SK-MEL-5 (cell line): Measurements from ENCODE around the gene PCSK2. TPM values are rescaled to one million over a fixed set of nuclear protein-coding genes. Genes with fewer than 3 reads are reported as not detected.

Experiments
- DNase-seq: peaks from one replicate; pipeline ENCODE4 v3.0.0-alpha.2; 2016; ENCODE audit warnings: low read depth, low spot score
- in situ Hi-C: cut with HindIII; loops from 2 replicates; pipeline ENCODE4 v1.10.0; 2016; ENCODE audit warnings: low sequenced_read_pairs, high pct_unique_total_duplicates, low pct_unique_long_range_greater_than_20kb
- total RNA-seq: library from RNA; depleted of rRNA; stranded (reverse); fragments of >200 nt; shearing (Covaris generic); gene quantifications from 2 replicates; pipeline ENCODE4 v1.2.3, GENCODE V29; 2014

PCSK2 gene
- total RNA-seq, 1 experiment from 2014 or later: 0.63 TPM

DNA sequence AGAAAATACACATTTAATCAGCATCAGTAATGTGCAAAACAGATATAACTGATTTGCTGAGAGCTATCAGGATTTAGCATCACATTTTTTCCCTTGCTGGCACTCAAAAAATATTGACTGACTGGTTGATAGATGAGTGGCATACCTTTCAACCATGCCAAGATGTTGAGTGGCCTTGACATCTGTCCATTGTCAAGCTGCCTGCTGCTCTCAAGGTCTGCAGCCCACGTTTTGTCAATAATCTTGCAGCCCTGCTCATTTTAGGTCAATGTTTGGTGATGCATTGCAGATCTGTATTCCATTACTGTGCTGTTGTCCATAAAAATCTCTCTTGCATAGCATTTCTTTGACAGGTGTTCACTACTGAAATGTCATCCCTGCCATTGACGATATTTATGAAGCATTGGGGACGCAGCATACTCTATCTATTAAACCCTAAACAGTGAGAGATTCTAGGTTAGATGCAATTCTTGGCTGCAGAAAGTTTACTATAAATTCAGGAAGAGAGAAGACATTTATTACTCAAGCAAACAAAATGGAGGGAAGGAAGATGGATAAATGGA, 192.7 kb downstream of the PCSK2 start:
- no peak for DNase-seq
- in situ Hi-C loops: no loop called here

GRCh38 chr20:17421493-17421892, 194.7 kb downstream of the PCSK2 start:
- no peak for DNase-seq

GRCh38 chr20:17423782-17424181, 196.9 kb downstream of the PCSK2 start:
- in situ Hi-C loops: no loop called here
- no peak for DNase-seq

More at GRCh38 chr20:17421493-17421892, 194.7 kb downstream of the PCSK2 start:
- in situ Hi-C loops: no loop called here

DNA sequence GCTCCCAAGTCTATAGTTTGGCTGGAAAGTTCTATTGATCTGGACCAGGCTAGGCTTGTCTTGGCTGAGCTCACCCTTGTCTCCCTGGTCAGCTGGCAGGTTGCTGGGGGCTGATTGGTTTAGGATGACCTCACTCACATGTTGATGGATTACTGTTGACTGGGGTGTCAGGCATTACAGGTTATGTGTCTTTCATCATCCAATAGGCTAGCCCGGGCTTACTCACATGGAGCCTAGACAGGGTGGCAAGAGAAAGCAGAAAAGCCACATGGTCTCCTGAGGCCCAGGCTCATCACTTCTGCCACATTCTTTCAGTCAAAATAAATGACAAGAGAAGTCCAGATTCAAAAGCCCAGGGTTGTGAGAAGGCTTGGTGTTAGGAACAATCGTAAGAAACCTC, 200.8 kb downstream of the PCSK2 start:
- in situ Hi-C loops: loop anchor here (25.0 kb wide), 1 partner anchor 615 kb away; no protein-coding TSS in a partner anchor
- no peak for DNase-seq

DNA sequence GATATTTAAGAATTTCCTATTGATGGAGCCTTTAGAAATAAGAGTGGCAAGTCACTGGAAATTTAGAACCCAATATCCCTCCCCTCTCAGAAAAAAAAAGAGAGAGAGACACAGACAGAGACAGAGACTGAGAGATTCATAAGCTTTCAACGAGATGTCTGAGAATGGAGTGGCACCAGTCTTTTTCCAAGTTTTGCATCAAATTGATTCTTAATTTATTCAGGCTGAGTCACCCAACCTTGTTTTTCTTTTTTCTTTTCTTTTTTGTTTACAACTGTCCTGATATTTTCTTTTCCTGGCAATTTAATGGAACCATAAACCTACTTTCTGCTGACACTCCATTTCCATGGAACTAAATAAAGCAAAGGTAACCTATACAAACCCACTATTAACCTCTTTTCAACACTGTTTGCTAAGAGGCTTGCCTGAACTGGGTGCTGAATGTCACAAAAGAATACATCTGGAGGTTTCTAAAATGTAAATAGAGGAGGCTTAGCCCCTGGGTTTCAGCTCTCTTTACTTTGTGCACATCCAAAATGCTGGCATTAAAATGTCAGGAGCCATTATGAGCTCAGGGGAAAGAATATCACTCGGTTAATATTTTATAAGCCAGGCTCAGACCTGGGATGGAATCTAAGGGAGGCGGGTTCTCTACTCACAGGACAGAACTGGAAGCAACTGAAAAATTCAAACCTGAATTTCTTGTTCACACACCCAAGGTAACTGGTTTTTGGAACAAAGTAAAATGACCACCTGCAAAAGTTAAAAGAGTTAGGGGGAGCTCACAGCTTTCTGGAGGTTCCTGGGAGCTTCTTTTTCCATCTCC, 203.5 kb downstream of the PCSK2 start:
- no peak for DNase-seq
- in situ Hi-C loops: loop anchor here (25.0 kb wide), 1 partner anchor 618 kb away; no protein-coding TSS in a partner anchor

GRCh38 chr20:17431621-17432364, 205.0 kb downstream of the PCSK2 start:
- in situ Hi-C loops: loop anchor here (25.0 kb wide), 1 partner anchor 619 kb away; no protein-coding TSS in a partner anchor
- peak; percentile 62 for DNase-seq

DNA sequence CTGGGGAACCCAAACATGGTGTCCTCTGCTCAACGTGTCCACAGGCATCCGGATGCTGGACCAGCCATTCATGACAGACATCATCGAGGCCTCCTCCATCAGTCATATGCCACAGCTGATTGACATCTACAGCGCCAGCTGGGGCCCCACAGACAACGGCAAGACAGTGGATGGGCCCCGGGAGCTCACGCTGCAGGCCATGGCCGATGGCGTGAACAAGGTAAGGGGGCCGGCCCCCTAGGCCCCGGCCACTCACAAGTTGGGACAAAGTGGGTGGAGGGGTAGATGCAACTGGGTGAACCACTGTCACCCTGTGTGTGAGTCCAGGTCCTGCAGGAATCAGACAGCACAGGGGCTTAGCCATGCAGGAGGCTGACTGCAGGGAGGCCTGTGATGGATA, 209.8 kb downstream of the PCSK2 start:
- in situ Hi-C loops: loop anchor here (25.0 kb wide), 1 partner anchor 624 kb away; no protein-coding TSS in a partner anchor
- DNase-seq: no peak

GRCh38 chr20:17437251-17437650, 210.4 kb downstream of the PCSK2 start:
- no peak for DNase-seq
- in situ Hi-C loops: loop anchor here (25.0 kb wide), 1 partner anchor 625 kb away; no protein-coding TSS in a partner anchor

- in situ Hi-C loops: loop anchor here (25.0 kb wide), 1 partner anchor 626 kb away; no protein-coding TSS in a partner anchor
- DNase-seq: no peak
These were observed 211.7 kb downstream of the PCSK2 start for GRCh38 chr20:17438436-17439039.

- in situ Hi-C loops: loop anchor here (25.0 kb wide), 1 partner anchor 627 kb away; no protein-coding TSS in a partner anchor
- no peak for DNase-seq
These were observed 212.9 kb downstream of the PCSK2 start for GRCh38 chr20:17439616-17440296.

DNA sequence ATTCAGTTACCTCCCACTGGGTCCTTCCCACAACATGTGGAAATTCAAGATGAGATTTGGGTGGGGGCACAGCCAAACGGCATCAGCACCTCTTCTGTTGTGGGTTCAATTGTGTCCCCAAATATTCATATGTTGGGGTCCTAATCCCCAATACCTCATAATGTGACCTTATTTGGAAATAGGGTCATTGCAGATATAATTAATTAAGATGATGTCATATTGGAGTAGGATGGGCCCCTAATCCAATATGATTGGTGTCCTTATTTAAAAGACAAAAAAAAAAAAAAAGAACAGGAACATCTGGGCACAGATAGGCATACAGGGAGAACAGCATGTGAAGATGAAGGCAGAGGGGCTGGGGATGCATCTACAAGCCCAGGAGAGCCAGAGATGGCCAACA, 214.9 kb downstream of the PCSK2 start:
- no peak for DNase-seq
- in situ Hi-C loops: loop anchor here (25.0 kb wide), 1 partner anchor 629 kb away; no protein-coding TSS in a partner anchor

DNA sequence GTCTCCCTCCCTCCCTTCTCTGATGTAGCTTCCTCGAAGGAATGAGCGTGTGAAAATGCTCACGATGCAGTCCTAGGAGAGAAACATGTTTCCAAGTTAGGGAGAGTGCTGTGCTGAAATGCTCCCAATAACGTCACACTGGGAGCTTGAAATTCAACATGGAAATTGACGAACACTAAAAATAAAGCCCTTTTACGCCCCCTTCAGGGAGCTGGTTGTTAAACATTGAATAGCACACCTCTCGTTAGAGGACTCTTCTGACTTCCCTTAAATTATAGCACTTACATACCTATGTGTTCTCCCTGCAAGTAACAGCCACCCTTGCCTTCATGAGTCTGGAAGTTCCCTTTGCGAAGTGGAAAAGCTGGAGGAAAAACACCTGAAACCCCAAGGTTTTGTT, 215.7 kb downstream of the PCSK2 start:
- in situ Hi-C loops: loop anchor here (25.0 kb wide), 1 partner anchor 630 kb away; no protein-coding TSS in a partner anchor
- peak; percentile 71 for DNase-seq

- in situ Hi-C loops: loop anchor here (25.0 kb wide), 1 partner anchor 631 kb away; no protein-coding TSS in a partner anchor
- no peak for DNase-seq
These were observed 216.5 kb downstream of the PCSK2 start for GRCh38 chr20:17443131-17443858.

DNA sequence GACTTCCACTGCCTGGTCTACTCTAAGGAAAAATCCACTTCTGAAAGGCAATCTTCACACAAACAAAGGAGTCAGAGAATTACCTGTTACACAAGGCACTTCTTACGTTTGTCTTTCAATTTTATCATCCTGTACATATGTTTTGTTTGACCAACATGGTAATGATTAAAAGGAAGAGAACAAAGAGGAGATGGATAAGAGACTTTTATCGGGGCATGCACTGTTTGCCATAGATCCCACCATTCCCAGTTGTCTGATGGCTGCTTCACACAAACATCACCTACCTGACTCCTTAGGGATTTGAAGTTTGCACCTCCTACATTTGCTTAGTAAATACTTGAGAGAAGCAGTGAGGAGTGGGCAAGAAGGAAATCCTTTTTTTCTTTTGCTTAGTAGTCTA, 217.3 kb downstream of the PCSK2 start:
- DNase-seq: no peak

GRCh38 chr20:17445543-17445942, 218.7 kb downstream of the PCSK2 start:
- DNase-seq: no peak
- in situ Hi-C loops: loop anchor here (25.0 kb wide), 1 partner anchor 633 kb away; no protein-coding TSS in a partner anchor

More for the DNA sequence above, 217.3 kb downstream of the PCSK2 start:
- in situ Hi-C loops: loop anchor here (25.0 kb wide), 1 partner anchor 632 kb away; no protein-coding TSS in a partner anchor

DNA sequence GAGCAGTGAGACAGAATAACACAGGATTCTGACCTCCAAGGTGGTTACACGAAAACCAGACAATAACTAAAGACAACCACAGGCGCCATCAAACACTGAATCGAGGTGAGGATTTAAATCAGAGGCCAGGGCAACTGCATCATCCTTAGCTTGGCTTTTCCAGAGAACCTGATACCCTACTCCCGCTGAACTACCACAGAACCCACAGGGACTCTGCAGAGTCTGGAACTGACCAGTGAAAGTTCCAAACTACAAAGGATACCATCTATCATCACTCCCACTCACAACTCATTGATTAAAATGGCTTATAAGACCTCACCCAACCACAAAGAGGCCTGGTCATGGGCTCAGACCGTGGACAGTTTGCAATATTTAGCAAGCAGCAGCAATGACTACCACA, 219.3 kb downstream of the PCSK2 start:
- DNase-seq: no peak
- in situ Hi-C loops: loop anchor here (25.0 kb wide), 1 partner anchor 634 kb away; no protein-coding TSS in a partner anchor
